GM18498 (cell line): ENCODE results near the gene YTHDC2.
A peak's percentile ranks its signal among the peaks of the same experiment; 100 is the strongest.

Source experiments
- ATAC-seq: cut with Tn5 transposase; IDR thresholded peaks from one replicate; pipeline ENCODE4 v1.9.1; 2021; ENCODE audit warnings: mild to moderate bottlenecking, moderate library complexity; ENCODE audit not compliant: unreplicated experiment

YTHDC2 gene

GRCh38 chr5:113519412-113519811 lies 5.9 kb downstream of the YTHDC2 start:
- no peak for ATAC-seq

GRCh38 chr5:113520429-113520828 lies 6.9 kb downstream of the YTHDC2 start:
- ATAC-seq: peak; percentile 60

GRCh38 chr5:113520899-113521298 lies 7.4 kb downstream of the YTHDC2 start:
- no peak for ATAC-seq

GRCh38 chr5:113523168-113523567 lies 9.7 kb downstream of the YTHDC2 start:
- ATAC-seq: no peak

GRCh38 chr5:113524927-113525326 lies 11.4 kb downstream of the YTHDC2 start:
- ATAC-seq: peak; percentile 75

GRCh38 chr5:113526421-113526820 lies 12.9 kb downstream of the YTHDC2 start:
- no peak for ATAC-seq

- ATAC-seq: no peak
Observed at GRCh38 chr5:113527746-113528145, 14.3 kb downstream of the YTHDC2 start.

GRCh38 chr5:113531481-113532159 lies 18.1 kb downstream of the YTHDC2 start:
- no peak for ATAC-seq

- ATAC-seq: no peak
Observed at GRCh38 chr5:113538313-113538712, 24.8 kb downstream of the YTHDC2 start.

- ATAC-seq: no peak
Observed at GRCh38 chr5:113546703-113547183, 33.2 kb downstream of the YTHDC2 start.

- peak; percentile 71 for ATAC-seq
Observed at GRCh38 chr5:113548396-113548795, 34.9 kb downstream of the YTHDC2 start.

- no peak for ATAC-seq
Observed at GRCh38 chr5:113552137-113552536, 38.6 kb downstream of the YTHDC2 start.

GRCh38 chr5:113552620-113553019 lies 39.1 kb downstream of the YTHDC2 start:
- no peak for ATAC-seq

- no peak for ATAC-seq
Observed at GRCh38 chr5:113562828-113563400, 49.4 kb downstream of the YTHDC2 start.

- no peak for ATAC-seq
Observed at GRCh38 chr5:113569396-113569795, 55.9 kb downstream of the YTHDC2 start.

GRCh38 chr5:113572716-113573115 lies 59.2 kb downstream of the YTHDC2 start:
- no peak for ATAC-seq

- no peak for ATAC-seq
Observed at GRCh38 chr5:113574417-113574816, 60.9 kb downstream of the YTHDC2 start.

- no peak for ATAC-seq
Observed at GRCh38 chr5:113575074-113575473, 61.6 kb downstream of the YTHDC2 start.

GRCh38 chr5:113578091-113578490 lies 64.6 kb downstream of the YTHDC2 start:
- ATAC-seq: no peak

GRCh38 chr5:113581388-113581787 lies 67.9 kb downstream of the YTHDC2 start:
- ATAC-seq: no peak

GRCh38 chr5:113598150-113598549 lies 84.7 kb downstream of the YTHDC2 start:
- no peak for ATAC-seq

- no peak for ATAC-seq
Observed at GRCh38 chr5:113598926-113599325, 85.4 kb downstream of the YTHDC2 start.
